AG09319 (cell line): Measurements from ENCODE around the gene HELB.
"Not testable (repeated sequence)": the region's sequence is repeated elsewhere in the genome, so short reads cannot be mapped to it uniquely, and the experiment has no call there.

Experiments
- DNase-seq: peaks from one replicate; pipeline ENCODE4 v3.0.0-alpha.2; 2010; ENCODE audit warnings: low read depth; ENCODE audit errors: extremely low read depth
- CTCF ChIP-seq: IDR thresholded peaks from 2 replicates; pipeline ENCODE4 v1.5.1; 2011; ENCODE audit warnings: low read depth, mild to moderate bottlenecking, inconsistent platforms, low read length, moderate library complexity

The HELB gene

GRCh38 chr12:66297923-66298322, 4.4 kb upstream of the HELB start:
- TF ChIP-seq CTCF, result no peak

GRCh38 chr12:66302827-66303169, 505 bp downstream of the HELB start:
- TF ChIP-seq CTCF, result no peak
- no peak for DNase-seq

More at GRCh38 chr12:66297923-66298322, 4.4 kb upstream of the HELB start:
- no peak for DNase-seq

GRCh38 chr12:66303316-66303804, 1.1 kb downstream of the HELB start:
- not testable (repeated sequence) for DNase-seq

- no peak for TF ChIP-seq CTCF
- no peak for DNase-seq
Observed at GRCh38 chr12:66304296-66304900, 2.1 kb downstream of the HELB start.

- DNase-seq, result no peak
- TF ChIP-seq CTCF, result no peak
Observed at GRCh38 chr12:66309606-66310005, 7.3 kb downstream of the HELB start.

GRCh38 chr12:66312189-66312588, 9.9 kb downstream of the HELB start:
- TF ChIP-seq CTCF, result no peak
- no peak for DNase-seq

- no peak for TF ChIP-seq CTCF
- DNase-seq, result no peak
Observed at GRCh38 chr12:66314278-66314677, 12.0 kb downstream of the HELB start.

GRCh38 chr12:66319266-66319954, 17.1 kb downstream of the HELB start:
- no peak for TF ChIP-seq CTCF
- no peak for DNase-seq
